DMS153 (cell line): ENCODE results near the gene LARP1.
"Not testable (repeated sequence)": the region's sequence is repeated elsewhere in the genome, so short reads cannot be mapped to it uniquely, and the experiment has no call there.

ENCODE experiments used
- DNase-seq: peaks from one replicate; lab custom pipeline; 2025; lab: John Stamatoyannopoulos, UW

The LARP1 gene

GRCh38 chr5:154734370-154735248, 20.6 kb upstream of the LARP1 start:
- DNase-seq: no peak

GRCh38 chr5:154735362-154735761, 19.8 kb upstream of the LARP1 start:
- DNase-seq: not testable (repeated sequence)

- DNase-seq: not testable (repeated sequence)
These were observed 18.8 kb upstream of the LARP1 start for GRCh38 chr5:154736372-154736771.

- no peak for DNase-seq
These were observed 17.4 kb upstream of the LARP1 start for GRCh38 chr5:154737667-154738320.

- no peak for DNase-seq
These were observed 14.7 kb upstream of the LARP1 start for GRCh38 chr5:154740483-154740882.

- no peak for DNase-seq
These were observed 14.2 kb upstream of the LARP1 start for GRCh38 chr5:154740957-154741356.

GRCh38 chr5:154741415-154741814, 13.8 kb upstream of the LARP1 start:
- no peak for DNase-seq

GRCh38 chr5:154743812-154744211, 11.4 kb upstream of the LARP1 start:
- DNase-seq: no peak

GRCh38 chr5:154745349-154745748, 9.8 kb upstream of the LARP1 start:
- no peak for DNase-seq

- no peak for DNase-seq
These were observed 5.7 kb upstream of the LARP1 start for GRCh38 chr5:154749491-154749890.

- not testable (repeated sequence) for DNase-seq
These were observed 4.5 kb upstream of the LARP1 start for GRCh38 chr5:154750641-154751040.

GRCh38 chr5:154751854-154752253, 3.3 kb upstream of the LARP1 start:
- no peak for DNase-seq

- DNase-seq: no peak
These were observed 1.4 kb upstream of the LARP1 start for GRCh38 chr5:154753792-154754191.

GRCh38 chr5:154754460-154755360, 467 bp upstream of the LARP1 start:
- peak; percentile 86 for DNase-seq

- DNase-seq: no peak
These were observed 1.1 kb downstream of the LARP1 start for GRCh38 chr5:154756009-154756867.

- no peak for DNase-seq
These were observed 2.0 kb downstream of the LARP1 start for GRCh38 chr5:154756868-154757813.

GRCh38 chr5:154757814-154758406, 2.7 kb downstream of the LARP1 start:
- DNase-seq: no peak

GRCh38 chr5:154758493-154758892, 3.3 kb downstream of the LARP1 start:
- no peak for DNase-seq

- DNase-seq: no peak
These were observed 3.8 kb downstream of the LARP1 start for GRCh38 chr5:154758977-154759376.

- not testable (repeated sequence) for DNase-seq
These were observed 4.7 kb downstream of the LARP1 start for GRCh38 chr5:154759868-154760267.
